ENCODE measurements around the gene HCK.

The HCK gene

DNA sequence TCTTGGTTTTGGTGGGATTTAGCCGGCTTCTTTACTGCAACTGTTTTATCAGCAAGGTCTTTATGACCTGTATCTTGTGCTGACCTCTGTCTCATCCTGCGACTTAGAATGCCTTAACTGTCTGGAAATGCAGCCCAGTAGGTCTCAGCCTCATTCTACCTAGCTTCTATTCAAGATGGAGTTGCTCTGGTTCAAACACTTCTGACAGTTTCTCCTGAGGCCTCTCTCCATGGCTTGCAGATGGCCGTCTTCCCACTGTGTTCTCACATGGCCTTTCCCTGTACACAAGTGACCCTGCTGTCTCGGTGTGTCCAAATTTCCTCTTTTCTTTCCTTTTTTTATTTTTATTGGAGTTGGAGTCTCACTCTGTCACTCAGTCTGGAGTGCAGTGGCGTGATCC is 46.0 kb upstream of the HCK start:
- no peak for DNase-seq
- no peak overlapping the region for H2AFZ ChIP-seq (ENCODE audit: low read length)
- no peak overlapping the region for H3K9ac ChIP-seq (ENCODE audit: low read length)
- no peak overlapping the region for H3K27ac ChIP-seq (ENCODE audit: low read length)
- no peaks in the 10 kb centered on the region for H3K79me2 ChIP-seq (ENCODE audit: low read length)
- H3K4me1 ChIP-seq (ENCODE audit: low read length) = no peaks in the 10 kb centered on the region
- H3K4me2 ChIP-seq (ENCODE audit: low read depth, low read length) = no peak overlapping the region
- no peaks in the 10 kb centered on the region for H3F3A ChIP-seq (ENCODE audit: insufficient read depth, low read length)
- peaks cover 88% of the 10 kb centered on the region for H3K27me3 ChIP-seq (replicated peaks; ENCODE audit: insufficient read depth, low read length)
- no peaks in the 10 kb centered on the region for H4K20me1 ChIP-seq (ENCODE audit: insufficient read depth, low read length)
- H3K36me3 ChIP-seq (replicated peaks; ENCODE audit: insufficient read depth, low read length) = no peaks in the 10 kb centered on the region
- H3K9me2 ChIP-seq (replicated peaks; ENCODE audit: insufficient read depth, low read length) = no peaks in the 10 kb centered on the region
- H3K4me3 ChIP-seq (ENCODE audit: low read length) = no peak overlapping the region
- TF ChIP-seq EZH2 (optimal IDR thresholded peaks at IDR 0.05; ENCODE audit: low read depth, low read length) (no peak), EZH2phosphoT487 (IDR thresholded peaks at IDR 0.05; ENCODE audit: low read length) (no peak)
- TF ChIP-seq, protein P1, sequence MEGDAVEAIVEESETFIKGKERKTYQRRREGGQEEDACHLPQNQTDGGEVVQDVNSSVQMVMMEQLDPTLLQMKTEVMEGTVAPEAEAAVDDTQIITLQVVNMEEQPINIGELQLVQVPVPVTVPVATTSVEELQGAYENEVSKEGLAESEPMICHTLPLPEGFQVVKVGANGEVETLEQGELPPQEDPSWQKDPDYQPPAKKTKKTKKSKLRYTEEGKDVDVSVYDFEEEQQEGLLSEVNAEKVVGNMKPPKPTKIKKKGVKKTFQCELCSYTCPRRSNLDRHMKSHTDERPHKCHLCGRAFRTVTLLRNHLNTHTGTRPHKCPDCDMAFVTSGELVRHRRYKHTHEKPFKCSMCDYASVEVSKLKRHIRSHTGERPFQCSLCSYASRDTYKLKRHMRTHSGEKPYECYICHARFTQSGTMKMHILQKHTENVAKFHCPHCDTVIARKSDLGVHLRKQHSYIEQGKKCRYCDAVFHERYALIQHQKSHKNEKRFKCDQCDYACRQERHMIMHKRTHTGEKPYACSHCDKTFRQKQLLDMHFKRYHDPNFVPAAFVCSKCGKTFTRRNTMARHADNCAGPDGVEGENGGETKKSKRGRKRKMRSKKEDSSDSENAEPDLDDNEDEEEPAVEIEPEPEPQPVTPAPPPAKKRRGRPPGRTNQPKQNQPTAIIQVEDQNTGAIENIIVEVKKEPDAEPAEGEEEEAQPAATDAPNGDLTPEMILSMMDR (IDR thresholded peaks at IDR 0.05; ENCODE audit: low read length) = no peak
- no peaks in the 10 kb centered on the region for H3K9me3 ChIP-seq (replicated peaks; ENCODE audit: insufficient read depth, low read length)

DNA sequence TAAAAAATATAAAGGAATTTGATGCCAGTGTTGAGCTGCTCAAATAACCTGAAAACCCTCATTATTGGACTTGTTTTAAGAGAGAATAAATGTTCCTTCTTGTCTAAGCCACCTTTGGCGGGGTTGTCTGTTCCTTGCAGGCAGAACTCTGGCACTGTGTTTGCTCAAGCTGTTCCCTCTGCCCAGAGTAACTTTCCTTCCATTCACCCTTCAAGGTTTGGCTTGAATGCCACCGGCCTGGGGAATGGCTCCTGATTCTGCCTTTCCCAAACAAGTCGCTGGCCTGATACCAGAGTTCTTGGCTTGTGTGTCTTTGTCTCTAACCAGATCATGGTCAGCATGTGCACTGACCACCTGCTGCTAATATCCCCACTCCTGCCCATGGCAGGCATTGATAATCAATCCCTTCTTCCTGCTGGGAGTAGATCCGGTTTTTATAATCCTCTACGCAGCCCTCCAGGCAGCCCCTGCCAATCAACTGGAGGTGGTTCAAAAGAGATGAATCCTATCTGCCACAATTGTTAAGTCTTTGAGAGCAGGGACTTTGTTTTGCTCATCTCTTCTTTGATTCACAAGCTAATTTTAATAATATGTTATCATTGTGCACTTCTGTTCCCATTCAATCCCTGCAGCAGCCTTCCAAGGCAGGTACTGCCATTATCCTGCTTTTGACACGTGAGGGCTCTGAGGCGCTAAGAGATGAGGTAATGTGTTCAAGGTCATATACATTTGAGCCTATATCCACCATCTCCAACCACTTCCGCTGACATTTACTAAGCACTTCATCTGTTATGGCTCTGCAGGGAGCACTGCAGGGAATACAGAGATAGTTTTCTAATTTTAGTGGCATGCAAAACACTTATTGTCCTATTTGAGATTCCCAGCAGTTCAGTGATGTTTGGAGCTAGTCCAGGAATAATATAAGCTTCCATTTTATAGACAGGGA is 44.9 kb upstream of the HCK start:
- Histone ChIP-seq H3K27ac (ENCODE audit: low read length) (no peak overlapping the region), H3K4me1 (ENCODE audit: low read length) (no peaks in the 10 kb centered on the region), H3K9me2 (replicated peaks; ENCODE audit: insufficient read depth, low read length) (no peaks in the 10 kb centered on the region), H3F3A (ENCODE audit: insufficient read depth, low read length) (no peaks in the 10 kb centered on the region), H3K4me3 (ENCODE audit: low read length) (no peak overlapping the region), H3K36me3 (replicated peaks; ENCODE audit: insufficient read depth, low read length) (no peaks in the 10 kb centered on the region), H3K4me2 (ENCODE audit: low read depth, low read length) (no peak overlapping the region), H3K9ac (ENCODE audit: low read length) (no peak overlapping the region), H3K9me3 (replicated peaks; ENCODE audit: insufficient read depth, low read length) (no peaks in the 10 kb centered on the region), H3K79me2 (ENCODE audit: low read length) (no peaks in the 10 kb centered on the region), H2AFZ (ENCODE audit: low read length) (no peak overlapping the region), H3K27me3 (replicated peaks; ENCODE audit: insufficient read depth, low read length) (peaks cover 89% of the 10 kb centered on the region), H4K20me1 (ENCODE audit: insufficient read depth, low read length) (no peaks in the 10 kb centered on the region)
- no peak for DNase-seq
- TF ChIP-seq EZH2phosphoT487 (IDR thresholded peaks at IDR 0.05; ENCODE audit: low read length) (no peak), EZH2 (optimal IDR thresholded peaks at IDR 0.05; ENCODE audit: low read depth, low read length) (no peak)
- TF ChIP-seq, protein P1 (IDR thresholded peaks at IDR 0.05; ENCODE audit: low read length) = no peak

DNA sequence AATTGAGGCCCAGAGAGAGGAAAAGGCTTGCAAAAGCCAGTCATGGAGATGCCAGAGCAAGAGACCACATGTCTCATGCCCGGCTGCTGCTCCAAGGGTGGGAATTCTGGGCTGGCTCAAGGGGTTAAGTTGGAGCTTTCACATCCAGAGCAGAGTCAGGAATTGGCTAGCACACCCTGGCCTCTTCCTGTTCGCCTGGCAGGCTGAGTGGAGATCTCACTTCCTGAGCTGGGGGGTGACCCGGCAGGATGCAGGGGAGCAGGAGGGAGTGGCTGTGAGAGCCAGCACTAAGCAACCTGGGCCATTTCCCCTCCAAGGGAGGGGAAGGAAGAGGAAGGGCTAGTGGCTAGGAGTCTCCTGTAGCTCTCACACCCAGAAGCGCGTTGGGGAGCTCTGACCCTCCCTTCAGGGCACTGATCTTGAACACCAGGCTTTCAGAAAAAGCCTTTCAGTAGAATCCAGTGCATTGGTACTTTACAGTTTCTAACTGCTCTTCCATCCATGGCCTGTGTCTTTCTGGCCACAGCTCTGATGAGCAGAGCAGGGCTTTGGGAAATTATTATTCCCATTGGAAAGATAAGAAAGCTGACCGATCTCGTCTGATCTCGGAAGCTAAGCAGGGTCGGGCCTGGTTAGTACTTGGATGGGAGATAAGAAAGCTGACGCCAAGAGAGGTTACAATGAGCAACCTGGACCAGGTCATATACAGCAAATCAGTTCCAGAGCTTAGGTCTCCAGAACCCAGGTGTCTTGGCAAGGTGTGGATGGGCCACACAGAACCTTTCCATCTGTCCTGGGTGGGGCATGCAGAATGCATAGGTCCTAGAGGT is 44.0 kb upstream of the HCK start:
- no peak overlapping the region for H3K4me2 ChIP-seq (ENCODE audit: low read depth, low read length)

More for the DNA sequence above, 44.0 kb upstream of the HCK start:
- H3K36me3 ChIP-seq (replicated peaks; ENCODE audit: insufficient read depth, low read length) = no peaks in the 10 kb centered on the region
- no peak overlapping the region for H3K27ac ChIP-seq (ENCODE audit: low read length)
- H3K9ac ChIP-seq (ENCODE audit: low read length) = no peak overlapping the region
- H3K27me3 ChIP-seq (replicated peaks; ENCODE audit: insufficient read depth, low read length) = peaks cover 89% of the 10 kb centered on the region
- H3F3A ChIP-seq (ENCODE audit: insufficient read depth, low read length) = no peaks in the 10 kb centered on the region
- no peak overlapping the region for H2AFZ ChIP-seq (ENCODE audit: low read length)
- H3K9me2 ChIP-seq (replicated peaks; ENCODE audit: insufficient read depth, low read length) = no peaks in the 10 kb centered on the region
- H3K4me1 ChIP-seq (ENCODE audit: low read length) = no peaks in the 10 kb centered on the region
- H3K79me2 ChIP-seq (ENCODE audit: low read length) = no peaks in the 10 kb centered on the region
- TF ChIP-seq, protein P1 (IDR thresholded peaks at IDR 0.05; ENCODE audit: low read length) = no peak
- TF ChIP-seq EZH2 (optimal IDR thresholded peaks at IDR 0.05; ENCODE audit: low read depth, low read length) (no peak), EZH2phosphoT487 (IDR thresholded peaks at IDR 0.05; ENCODE audit: low read length) (no peak)
- no peak overlapping the region for H3K4me3 ChIP-seq (ENCODE audit: low read length)
- no peaks in the 10 kb centered on the region for H4K20me1 ChIP-seq (ENCODE audit: insufficient read depth, low read length)
- no peaks in the 10 kb centered on the region for H3K9me3 ChIP-seq (replicated peaks; ENCODE audit: insufficient read depth, low read length)
- DNase-seq = no peak
